ENCODE measurements around the gene TSPAN8.

TSPAN8 gene

GRCh38 chr12:71107936-71108335 is 49.9 kb downstream of the TSPAN8 start:
- DNase-seq (ENCODE audit: low spot score), result no peak
- no peak for TF ChIP-seq CTCF (IDR thresholded peaks at IDR 0.05; ENCODE audit: extremely low read depth, missing control alignments)

GRCh38 chr12:71105956-71106355 is 51.8 kb downstream of the TSPAN8 start:
- no peak for DNase-seq (ENCODE audit: low spot score)
- TF ChIP-seq CTCF (IDR thresholded peaks at IDR 0.05; ENCODE audit: extremely low read depth, missing control alignments), result no peak

- no peak for DNase-seq (ENCODE audit: low spot score)
- no peak for TF ChIP-seq CTCF (IDR thresholded peaks at IDR 0.05; ENCODE audit: extremely low read depth, missing control alignments)
These were observed 65.5 kb downstream of the TSPAN8 start for GRCh38 chr12:71092290-71092689.

- TF ChIP-seq CTCF (IDR thresholded peaks at IDR 0.05; ENCODE audit: extremely low read depth, missing control alignments), result no peak
- DNase-seq (ENCODE audit: low spot score), result no peak
These were observed 66.8 kb downstream of the TSPAN8 start for GRCh38 chr12:71090971-71091370.

GRCh38 chr12:71085575-71085974 is 72.2 kb downstream of the TSPAN8 start:
- TF ChIP-seq CTCF (IDR thresholded peaks at IDR 0.05; ENCODE audit: extremely low read depth, missing control alignments), result no peak
- DNase-seq (ENCODE audit: low spot score), result no peak

- TF ChIP-seq CTCF (IDR thresholded peaks at IDR 0.05; ENCODE audit: extremely low read depth, missing control alignments), result no peak
- DNase-seq (ENCODE audit: low spot score), result no peak
These were observed 82.1 kb downstream of the TSPAN8 start for GRCh38 chr12:71075743-71076142.

Measured in GM20000 (cell line).